Activated T-cell treated with anti-CD3 and anti-CD28 coated beads, Interleukin-2, amount 50 U/mL, for 48 hours (primary cell): ENCODE results near the gene GPRC5B.

ENCODE experiments used
- DNase-seq, 2 experiments: peaks; one replicate each; pipeline ENCODE4 v3.0.0-alpha.2; 2020

Gene GPRC5B

GRCh38 chr16:19842426-19843157, 42.1 kb downstream of the GPRC5B start:
- no peak for DNase-seq

GRCh38 chr16:19841184-19841583, 43.5 kb downstream of the GPRC5B start:
- DNase-seq = no peak

- DNase-seq = no peak
These were observed 44.0 kb downstream of the GPRC5B start for GRCh38 chr16:19840524-19841110.

- no peak for DNase-seq
These were observed 46.5 kb downstream of the GPRC5B start for GRCh38 chr16:19837984-19838707.

GRCh38 chr16:19837331-19837980, 47.2 kb downstream of the GPRC5B start:
- no peak for DNase-seq

GRCh38 chr16:19835968-19836421, 48.7 kb downstream of the GPRC5B start:
- no peak for DNase-seq

GRCh38 chr16:19835196-19835595, 49.5 kb downstream of the GPRC5B start:
- no peak for DNase-seq

- no peak for DNase-seq
These were observed 51.1 kb downstream of the GPRC5B start for GRCh38 chr16:19833581-19833980.

- DNase-seq = no peak
These were observed 51.5 kb downstream of the GPRC5B start for GRCh38 chr16:19833176-19833575.

- no peak for DNase-seq
These were observed 53.0 kb downstream of the GPRC5B start for GRCh38 chr16:19831678-19832077.

- no peak for DNase-seq
These were observed 53.6 kb downstream of the GPRC5B start for GRCh38 chr16:19830902-19831560.

GRCh38 chr16:19829844-19830692, 54.6 kb downstream of the GPRC5B start:
- no peak for DNase-seq

GRCh38 chr16:19824216-19824615, 60.4 kb downstream of the GPRC5B start:
- DNase-seq = no peak

- DNase-seq = no peak
These were observed 61.3 kb downstream of the GPRC5B start for GRCh38 chr16:19823322-19823721.

GRCh38 chr16:19822533-19822932, 62.1 kb downstream of the GPRC5B start:
- DNase-seq = no peak

GRCh38 chr16:19817875-19818274, 66.8 kb downstream of the GPRC5B start:
- no peak for DNase-seq

- no peak for DNase-seq
These were observed 67.5 kb downstream of the GPRC5B start for GRCh38 chr16:19817122-19817521.

- no peak for DNase-seq
These were observed 69.2 kb downstream of the GPRC5B start for GRCh38 chr16:19815418-19815817.

- DNase-seq = no peak
These were observed 71.7 kb downstream of the GPRC5B start for GRCh38 chr16:19812986-19813385.

- DNase-seq = no peak
These were observed 73.6 kb downstream of the GPRC5B start for GRCh38 chr16:19810817-19811731.

- DNase-seq = no peak
These were observed 75.0 kb downstream of the GPRC5B start for GRCh38 chr16:19809693-19810092.
